ENCODE data around the gene KLHL25.
"Not testable (repeated sequence)": the region's sequence is repeated elsewhere in the genome, so short reads cannot be mapped to it uniquely, and the experiment has no call there.

KLHL25 gene

GRCh38 chr15:85800478-85801123 is 5.9 kb upstream of the KLHL25 start:
- DNase-seq: peak; percentile 89 to 92

GRCh38 chr15:85796371-85796770 is 1.6 kb upstream of the KLHL25 start:
- not testable (repeated sequence) for DNase-seq

- DNase-seq: no peak
Measured at GRCh38 chr15:85795337-85796305, 896 bp upstream of the KLHL25 start.

GRCh38 chr15:85793641-85794597 is 806 bp downstream of the KLHL25 start:
- DNase-seq: no peak

- no peak for DNase-seq
Measured at GRCh38 chr15:85792912-85793590, 1.7 kb downstream of the KLHL25 start.

GRCh38 chr15:85792102-85792731 is 2.5 kb downstream of the KLHL25 start:
- no peak for DNase-seq

GRCh38 chr15:85789496-85789875 is 5.2 kb downstream of the KLHL25 start:
- DNase-seq: no peak

GRCh38 chr15:85788771-85789495 is 5.8 kb downstream of the KLHL25 start:
- DNase-seq: no peak

- DNase-seq: no peak
Measured at GRCh38 chr15:85786781-85787114, 8.0 kb downstream of the KLHL25 start.

GRCh38 chr15:85785887-85786780 is 8.6 kb downstream of the KLHL25 start:
- peak in 1 of 2 experiments; percentile 61 for DNase-seq

- DNase-seq: no peak
Measured at GRCh38 chr15:85782064-85782463, 12.7 kb downstream of the KLHL25 start.

- DNase-seq: no peak
Measured at GRCh38 chr15:85781099-85781498, 13.6 kb downstream of the KLHL25 start.

- no peak for DNase-seq
Measured at GRCh38 chr15:85780225-85780985, 14.3 kb downstream of the KLHL25 start.

- DNase-seq: no peak
Measured at GRCh38 chr15:85779249-85779648, 15.5 kb downstream of the KLHL25 start.

GRCh38 chr15:85778107-85778776 is 16.5 kb downstream of the KLHL25 start:
- DNase-seq: no peak

GRCh38 chr15:85777250-85778106 is 17.2 kb downstream of the KLHL25 start:
- no peak for DNase-seq

GRCh38 chr15:85773970-85774369 is 20.8 kb downstream of the KLHL25 start:
- no peak for DNase-seq

- DNase-seq: no peak
Measured at GRCh38 chr15:85773249-85773648, 21.5 kb downstream of the KLHL25 start.
